DND-41 (cell line): Measurements from ENCODE around the gene SDR42E1.

ENCODE experiments used
- ATAC-seq: fragments of 200-7000 bp; cut with Tn5 transposase; 3 replicates; pipeline ENCODE4 v1.9.1; 2021; ENCODE audit warnings: low read depth; ENCODE audit not compliant: insufficient read depth
- DNase-seq: peaks from one replicate; pipeline ENCODE4 v3.0.0-alpha.2; 2020
- H2AFZ ChIP-seq: 2 replicates; pipeline ENCODE4 v1.6.0; 2012; ENCODE audit warnings: low read depth, low read length
- H3K27ac ChIP-seq: 2 replicates; pipeline ENCODE4 v1.5.1; 2012; ENCODE audit warnings: low read length, inconsistent platforms
- H3K27me3 ChIP-seq: fragments of 200-600 bp; sonication (generic); 2 replicates; pipeline ENCODE4 v1.6.0; 2012; ENCODE audit warnings: low read length, mild to moderate bottlenecking, inconsistent platforms; ENCODE audit not compliant: insufficient read depth, poor library complexity
- H3K36me3 ChIP-seq: 2 replicates; pipeline ENCODE4 v1.5.1; 2012; ENCODE audit warnings: low read length, inconsistent platforms; ENCODE audit not compliant: insufficient read depth
- H3K4me1 ChIP-seq: 2 replicates; pipeline ENCODE4 v1.5.1; 2012; ENCODE audit warnings: mild to moderate bottlenecking, low read length; ENCODE audit not compliant: insufficient read depth
- H3K4me2 ChIP-seq: 2 replicates; pipeline ENCODE4 v1.6.0; 2012; ENCODE audit warnings: mild to moderate bottlenecking, moderate library complexity, low read length, inconsistent platforms; ENCODE audit not compliant: insufficient read depth
- H3K4me3 ChIP-seq, 2 experiments: fragments of 200-600 bp in 1 of 2; shearing (Covaris generic) in 1 of 2; 2 replicates each; pipeline ENCODE4 v1.5.1; 2012 to 2016; ENCODE audit warnings: inconsistent platforms in 2 of 2, low read length in 2 of 2, mild to moderate bottlenecking in 2 of 2, low read depth in 1 of 2, moderate library complexity in 1 of 2
- H3K79me2 ChIP-seq: 2 replicates; pipeline ENCODE4 v1.6.0; 2012; ENCODE audit warnings: low read length, inconsistent platforms; ENCODE audit not compliant: insufficient read depth
- H3K9ac ChIP-seq: 2 replicates; pipeline ENCODE4 v1.6.0; 2012; ENCODE audit warnings: low read depth, mild to moderate bottlenecking, inconsistent platforms, low read length, moderate library complexity
- H3K9me3 ChIP-seq: 2 replicates; pipeline ENCODE4 v1.5.1; 2012; ENCODE audit warnings: low read length, moderate library complexity, mild to moderate bottlenecking, inconsistent platforms; ENCODE audit not compliant: insufficient read depth, severe bottlenecking
- H4K20me1 ChIP-seq: 2 replicates; pipeline ENCODE4 v1.6.0; 2012; ENCODE audit warnings: low read length; ENCODE audit not compliant: insufficient read depth
- CTCF ChIP-seq: IDR thresholded peaks from 2 replicates; pipeline ENCODE4 v1.5.1; 2012; ENCODE audit warnings: borderline replicate concordance, low read length, moderate library complexity, mild to moderate bottlenecking; ENCODE audit not compliant: poor library complexity, severe bottlenecking; ENCODE audit errors: extremely low read depth
- EZH2 ChIP-seq: IDR thresholded peaks from 3 replicates; pipeline ENCODE4 v1.6.1; 2012; ENCODE audit warnings: borderline replicate concordance, low read depth, mild to moderate bottlenecking, moderate library complexity, low read length, inconsistent platforms; ENCODE audit not compliant: severe bottlenecking

Gene SDR42E1

DNA sequence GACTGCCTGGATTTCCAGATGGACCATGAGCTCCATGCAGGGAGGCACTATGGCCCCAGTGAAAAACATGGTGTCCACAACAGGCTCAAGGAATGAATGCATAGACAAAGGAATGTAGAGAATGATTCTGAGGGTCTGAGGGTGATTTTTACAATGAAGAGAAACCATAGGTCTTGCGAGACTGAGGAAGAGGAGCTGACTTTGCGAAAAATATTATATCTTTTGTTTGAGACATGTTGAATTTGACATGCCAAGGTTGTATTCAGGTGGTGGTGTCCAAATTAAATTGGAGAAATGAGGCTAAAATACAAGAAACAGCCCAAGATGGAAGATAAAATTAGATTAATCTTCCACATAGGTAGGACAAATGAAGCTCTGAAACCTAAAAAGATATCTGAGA is 36.5 kb upstream of the SDR42E1 start:
- Histone ChIP-seq H2AFZ (no peak overlapping the region), H3K9ac (no peak overlapping the region), H3K4me3 (no peak overlapping the region), H3K9me3 (no peaks in the 10 kb centered on the region), H3K79me2 (no peaks in the 10 kb centered on the region), H3K27ac (no peak overlapping the region), H3K4me2 (no peak overlapping the region), H3K36me3 (no peaks in the 10 kb centered on the region), H4K20me1 (no peaks in the 10 kb centered on the region), H3K4me1 (no peaks in the 10 kb centered on the region), H3K27me3 (no peaks in the 10 kb centered on the region)
- ATAC-seq (no peak), DNase-seq (no peak)
- TF ChIP-seq CTCF (no peak), EZH2 (no peak)

GRCh38 chr16:82047374-82047773 is 36.1 kb upstream of the SDR42E1 start:
- Histone ChIP-seq H3K9ac (no peak overlapping the region), H3K4me1 (no peaks in the 10 kb centered on the region), H3K9me3 (no peaks in the 10 kb centered on the region), H3K4me3 (no peak overlapping the region), H3K4me2 (no peak overlapping the region), H3K36me3 (no peaks in the 10 kb centered on the region), H3K27ac (no peak overlapping the region), H3K27me3 (no peaks in the 10 kb centered on the region), H3K79me2 (no peaks in the 10 kb centered on the region), H2AFZ (no peak overlapping the region), H4K20me1 (no peaks in the 10 kb centered on the region)
- TF ChIP-seq EZH2 (no peak), CTCF (no peak)
- DNase-seq (no peak), ATAC-seq (no peak)

DNA sequence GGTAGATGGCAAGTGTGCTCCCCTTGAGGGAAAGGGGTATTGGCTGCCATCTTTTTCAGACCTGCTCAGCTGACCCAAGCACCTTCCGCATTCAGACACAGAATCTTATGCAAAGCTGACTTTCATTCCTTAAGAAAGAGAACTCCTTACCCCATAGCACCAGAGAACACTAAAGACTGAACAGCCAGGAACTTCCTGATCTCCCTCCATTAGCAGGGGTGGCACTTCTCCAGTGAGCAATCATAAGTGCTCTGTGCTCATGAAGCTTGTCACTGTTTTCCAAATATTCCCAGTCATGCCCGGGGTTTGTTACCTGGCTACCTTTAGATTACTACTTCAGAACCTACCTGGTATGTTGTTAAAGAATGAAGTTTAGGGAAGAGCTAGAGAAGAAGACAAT is 35.7 kb upstream of the SDR42E1 start:
- no peak for TF ChIP-seq CTCF
- DNase-seq (no peak), ATAC-seq (no peak)
- H3K27me3 ChIP-seq: no peaks in the 10 kb centered on the region
- no peaks in the 10 kb centered on the region for H3K4me1 ChIP-seq
- H3K27ac ChIP-seq: no peak overlapping the region
- H3K4me3 ChIP-seq: no peak overlapping the region
- H3K79me2 ChIP-seq: no peaks in the 10 kb centered on the region
- H2AFZ ChIP-seq: no peak overlapping the region
- H3K4me2 ChIP-seq: no peak overlapping the region
- no peaks in the 10 kb centered on the region for H3K36me3 ChIP-seq
- H3K9ac ChIP-seq: no peak overlapping the region
- H4K20me1 ChIP-seq: no peaks in the 10 kb centered on the region
- no peaks in the 10 kb centered on the region for H3K9me3 ChIP-seq

- Histone ChIP-seq H3K36me3 (no peaks in the 10 kb centered on the region), H4K20me1 (no peaks in the 10 kb centered on the region), H3K27me3 (no peaks in the 10 kb centered on the region), H3K9me3 (no peaks in the 10 kb centered on the region), H2AFZ (no peak overlapping the region), H3K27ac (no peak overlapping the region), H3K4me3 (no peak overlapping the region), H3K9ac (no peak overlapping the region), H3K4me1 (no peaks in the 10 kb centered on the region), H3K4me2 (no peak overlapping the region), H3K79me2 (no peaks in the 10 kb centered on the region)
- DNase-seq: no peak
- TF ChIP-seq CTCF (no peak), EZH2 (no peak)
- no peak for ATAC-seq
These were observed 35.3 kb upstream of the SDR42E1 start for GRCh38 chr16:82046541-82046940.
